Peyer's patch (tissue), 4 donors: ENCODE data around the gene PDCD2. TPM values are rescaled to one million over a fixed set of nuclear protein-coding genes. Genes with fewer than 3 reads are reported as not detected.

Source experiments
- DNase-seq, 3 donors: peaks; one replicate each; pipeline ENCODE4 v3.0.0-alpha.2; 2017 to 2019
- H3K27ac ChIP-seq, 4 donors: fragments of 200-600 bp; sonication (generic); one replicate each; pipeline ENCODE4 v1.5.1; 2016 to 2019
- H3K27me3 ChIP-seq, 2 donors: fragments of 200-600 bp; sonication (generic); one replicate each; pipeline ENCODE4 v1.5.1; 2019
- H3K36me3 ChIP-seq, 3 donors: fragments of 200-600 bp; sonication (generic); one replicate each; pipeline ENCODE4 v1.5.1; 2016 to 2019
- H3K4me1 ChIP-seq, 4 donors: fragments of 200-600 bp; sonication (generic); one replicate each; pipeline ENCODE4 v1.5.1; 2016 to 2019
- H3K4me3 ChIP-seq, 4 donors: fragments of 200-600 bp; sonication (generic); 1 replicate in 3 of 4; 2 replicates in 1 of 4; pipeline ENCODE4 v1.5.1; 2016 to 2019; ENCODE audit warnings: mild to moderate bottlenecking in 1 of 4
- H3K9me3 ChIP-seq, 4 donors: fragments of 200-600 bp; sonication (generic); one replicate each; pipeline ENCODE4 v1.5.1; 2016 to 2019; ENCODE audit warnings: mild to moderate bottlenecking in 1 of 4
- POLR2A ChIP-seq, 2 donors: fragments of 450-650 bp; IDR thresholded peaks; one replicate each; pipeline ENCODE4 v1.5.1; 2017; ENCODE audit warnings: antibody characterized with exemption in 2 of 2, mild to moderate bottlenecking in 2 of 2, moderate library complexity in 2 of 2
- total RNA-seq, 4 donors: library from RNA; depleted of rRNA; stranded (reverse); fragments of >200 nt; gene quantifications; one replicate each; pipeline ENCODE4 v1.1.0, GENCODE V29; 2016
- TF ChIP-seq, protein P1 (sequence below), 6 experiments: fragments of 450-650 bp in 4 of 6; fragments of 200-600 bp in 2 of 6; sonication (generic) in 1 of 6; IDR thresholded peaks; one replicate each; pipeline ENCODE4 v1.5.1; 2017 to 2019; ENCODE audit warnings: antibody characterized with exemption in 6 of 6, mild to moderate bottlenecking in 3 of 6, moderate library complexity in 1 of 6

PDCD2 gene
- total RNA-seq, 4 donors from 2014 or later: 47.0 to 65.0 (median 52.8) TPM

- TF ChIP-seq, protein P1, sequence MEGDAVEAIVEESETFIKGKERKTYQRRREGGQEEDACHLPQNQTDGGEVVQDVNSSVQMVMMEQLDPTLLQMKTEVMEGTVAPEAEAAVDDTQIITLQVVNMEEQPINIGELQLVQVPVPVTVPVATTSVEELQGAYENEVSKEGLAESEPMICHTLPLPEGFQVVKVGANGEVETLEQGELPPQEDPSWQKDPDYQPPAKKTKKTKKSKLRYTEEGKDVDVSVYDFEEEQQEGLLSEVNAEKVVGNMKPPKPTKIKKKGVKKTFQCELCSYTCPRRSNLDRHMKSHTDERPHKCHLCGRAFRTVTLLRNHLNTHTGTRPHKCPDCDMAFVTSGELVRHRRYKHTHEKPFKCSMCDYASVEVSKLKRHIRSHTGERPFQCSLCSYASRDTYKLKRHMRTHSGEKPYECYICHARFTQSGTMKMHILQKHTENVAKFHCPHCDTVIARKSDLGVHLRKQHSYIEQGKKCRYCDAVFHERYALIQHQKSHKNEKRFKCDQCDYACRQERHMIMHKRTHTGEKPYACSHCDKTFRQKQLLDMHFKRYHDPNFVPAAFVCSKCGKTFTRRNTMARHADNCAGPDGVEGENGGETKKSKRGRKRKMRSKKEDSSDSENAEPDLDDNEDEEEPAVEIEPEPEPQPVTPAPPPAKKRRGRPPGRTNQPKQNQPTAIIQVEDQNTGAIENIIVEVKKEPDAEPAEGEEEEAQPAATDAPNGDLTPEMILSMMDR (IDR thresholded peaks at IDR 0.05): no peak
- TF ChIP-seq POLR2A (IDR thresholded peaks at IDR 0.05): no peak
- no peak for DNase-seq
- no peak overlapping the region for H3K4me3 ChIP-seq
- H3K27ac ChIP-seq: no peak overlapping the region
- peaks cover 0 to 92% (median 0%) of the 10 kb centered on the region in 3 donors for H3K36me3 ChIP-seq
- H3K27me3 ChIP-seq: no peaks in the 10 kb centered on the region
- no peaks in the 10 kb centered on the region for H3K4me1 ChIP-seq
- H3K9me3 ChIP-seq: no peaks in the 10 kb centered on the region
These were observed 47.1 kb downstream of the PDCD2 start for GRCh38 chr6:170537329-170537728.

DNA sequence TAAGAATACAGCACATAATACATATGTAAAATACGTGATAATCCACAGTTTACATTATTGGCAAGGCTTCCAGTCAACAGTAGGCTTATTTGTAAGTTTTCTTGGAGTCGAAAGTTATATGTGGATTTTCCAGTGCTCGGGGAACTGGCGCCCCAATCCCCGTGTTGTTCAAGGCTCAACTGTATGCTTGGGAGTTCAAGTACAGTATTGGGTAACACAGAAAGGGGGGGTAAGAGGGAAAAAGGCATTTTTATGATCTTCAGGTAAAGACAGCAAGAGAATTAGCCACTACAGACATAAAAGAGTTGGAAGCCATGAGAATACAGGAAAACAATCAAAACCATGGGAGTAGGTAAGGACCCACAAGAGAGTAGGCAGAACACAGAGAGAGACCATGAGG lies 47.8 kb downstream of the PDCD2 start:
- no peak for DNase-seq
- no peaks in the 10 kb centered on the region for H3K4me1 ChIP-seq
- H3K4me3 ChIP-seq: no peak overlapping the region
- TF ChIP-seq POLR2A (IDR thresholded peaks at IDR 0.05): no peak
- TF ChIP-seq, protein P1 (IDR thresholded peaks at IDR 0.05): no peak
- no peaks in the 10 kb centered on the region for H3K9me3 ChIP-seq
- peaks cover 0 to 86% (median 0%) of the 10 kb centered on the region in 3 donors for H3K36me3 ChIP-seq
- no peak overlapping the region for H3K27ac ChIP-seq
- no peaks in the 10 kb centered on the region for H3K27me3 ChIP-seq

DNA sequence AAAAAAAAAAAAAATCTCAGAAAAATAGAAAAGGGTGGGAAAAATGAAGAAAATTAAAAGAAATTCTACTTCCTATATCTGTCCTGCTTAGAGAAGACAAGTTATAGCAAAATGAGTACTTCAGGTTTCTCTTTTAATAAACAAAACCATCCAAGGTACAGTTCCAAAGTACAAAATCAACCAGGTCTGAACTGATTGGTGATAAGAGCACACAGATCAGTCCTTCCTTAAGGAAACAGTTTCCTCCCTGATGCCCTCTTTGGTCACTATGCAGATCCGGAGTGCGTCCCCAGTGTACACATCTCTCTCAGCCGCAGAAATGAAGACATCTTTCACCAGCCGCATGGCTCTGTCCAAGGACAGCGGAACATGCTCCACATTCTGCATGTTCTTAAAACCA lies 49.4 kb downstream of the PDCD2 start:
- Histone ChIP-seq H3K4me3 (no peak overlapping the region), H3K4me1 (no peaks in the 10 kb centered on the region), H3K9me3 (no peaks in the 10 kb centered on the region), H3K27ac (no peak overlapping the region), H3K36me3 (peaks cover 0 to 74% (median 0%) of the 10 kb centered on the region in 3 donors), H3K27me3 (no peaks in the 10 kb centered on the region)
- DNase-seq: no peak
- TF ChIP-seq POLR2A (IDR thresholded peaks at IDR 0.05): no peak
- TF ChIP-seq, protein P1 (IDR thresholded peaks at IDR 0.05): no peak

DNA sequence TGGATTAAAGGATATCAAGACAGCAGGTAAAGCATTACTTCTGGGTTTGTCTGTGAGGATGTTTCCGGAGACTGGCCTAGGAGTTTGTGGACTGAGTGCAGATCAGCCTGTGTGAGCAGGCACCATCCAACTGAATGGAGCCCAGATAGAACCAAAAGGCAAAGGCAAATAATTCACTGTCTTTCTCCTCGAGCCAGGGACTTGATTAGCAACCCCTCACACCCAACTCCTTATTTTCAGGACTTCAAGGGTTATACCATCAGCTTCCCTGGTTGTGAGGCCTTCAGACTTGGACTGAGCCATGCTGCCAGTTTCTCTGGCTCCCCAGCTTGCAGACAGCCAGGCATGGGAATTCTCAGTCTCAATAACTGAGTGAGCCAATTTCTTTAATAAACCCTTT lies 50.6 kb downstream of the PDCD2 start:
- H3K27me3 ChIP-seq: no peaks in the 10 kb centered on the region
- peaks cover 0 to 62% (median 0%) of the 10 kb centered on the region in 3 donors for H3K36me3 ChIP-seq
- H3K4me3 ChIP-seq: no peak overlapping the region
- H3K9me3 ChIP-seq: no peaks in the 10 kb centered on the region
- no peak for TF ChIP-seq POLR2A (IDR thresholded peaks at IDR 0.05)
- TF ChIP-seq, protein P1 (IDR thresholded peaks at IDR 0.05): no peak
- no peak for DNase-seq
- no peaks in the 10 kb centered on the region for H3K4me1 ChIP-seq
- no peak overlapping the region for H3K27ac ChIP-seq

DNA sequence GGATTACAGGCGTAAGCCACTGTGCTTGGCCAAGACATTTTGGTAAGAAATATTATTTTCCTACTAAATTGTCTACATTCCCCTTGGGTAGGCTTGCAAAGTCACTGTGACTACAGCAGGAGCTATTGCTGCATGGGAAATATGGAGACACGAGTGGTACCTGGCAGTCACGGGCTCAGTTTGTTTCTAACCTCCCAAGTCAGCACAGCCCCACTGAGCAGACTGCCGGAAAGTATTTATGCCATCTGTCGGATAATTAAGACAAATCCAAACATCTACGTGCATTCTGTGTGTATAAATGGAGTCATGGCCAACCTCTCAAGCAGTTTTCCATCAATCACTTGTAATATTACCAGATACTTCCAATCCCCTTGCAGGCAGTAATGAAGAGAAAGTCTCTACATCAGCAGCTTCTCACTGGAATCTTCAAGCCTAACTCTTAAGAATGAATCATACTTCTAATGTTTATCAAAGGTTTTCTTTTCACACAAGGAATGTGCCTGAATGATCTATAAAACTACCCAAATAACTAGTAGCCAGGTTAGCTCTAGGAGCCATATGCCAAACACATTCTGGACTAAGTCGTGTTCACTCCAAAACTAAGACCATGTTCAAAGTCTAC lies 51.5 kb downstream of the PDCD2 start:
- no peak for DNase-seq
- Histone ChIP-seq H3K27ac (no peak overlapping the region), H3K27me3 (no peaks in the 10 kb centered on the region), H3K9me3 (no peaks in the 10 kb centered on the region), H3K36me3 (peaks cover 0 to 54% (median 0%) of the 10 kb centered on the region in 3 donors), H3K4me1 (no peaks in the 10 kb centered on the region), H3K4me3 (no peak overlapping the region)
- TF ChIP-seq POLR2A (IDR thresholded peaks at IDR 0.05): no peak
- TF ChIP-seq, protein P1 (IDR thresholded peaks at IDR 0.05): no peak
